KMS-11 (cell line): ENCODE results near the gene PRUNE2.

Experiments
- H2AFZ ChIP-seq: fragments of 200-600 bp; sonication (generic); 2 replicates; pipeline ENCODE4 v1.6.1; 2016; ENCODE audit warnings: antibody characterized with exemption, mixed run types, low read depth
- H3K27ac ChIP-seq: fragments of 200-600 bp; sonication (generic); 2 replicates; pipeline ENCODE4 v1.6.1; 2016; ENCODE audit warnings: mild to moderate bottlenecking, mixed run types
- H3K27me3 ChIP-seq: fragments of 200-600 bp; sonication (generic); 2 replicates; pipeline ENCODE4 v1.6.1; 2017; ENCODE audit warnings: mild to moderate bottlenecking, low read depth, mixed run types, moderate library complexity; ENCODE audit not compliant: insufficient read depth
- H3K36me3 ChIP-seq: fragments of 200-600 bp; sonication (generic); 2 replicates; pipeline ENCODE4 v1.6.1; 2017; ENCODE audit warnings: mild to moderate bottlenecking, mixed run types; ENCODE audit not compliant: insufficient read depth
- H3K4me1 ChIP-seq: fragments of 200-600 bp; sonication (generic); 2 replicates; pipeline ENCODE4 v1.6.1; 2016; ENCODE audit warnings: mild to moderate bottlenecking, low read depth, mixed run types; ENCODE audit not compliant: poor library complexity, severe bottlenecking
- H3K4me2 ChIP-seq: fragments of 200-600 bp; sonication (generic); 2 replicates; pipeline ENCODE4 v1.7.0; 2016; ENCODE audit warnings: mild to moderate bottlenecking, mixed run types
- H3K4me3 ChIP-seq: fragments of 200-600 bp; sonication (generic); IDR thresholded peaks from 2 replicates; pipeline ENCODE4 v1.6.1; 2017; ENCODE audit warnings: low read depth, low read length, mixed read lengths; ENCODE audit not compliant: insufficient read depth
- H3K79me2 ChIP-seq: fragments of 200-600 bp; sonication (generic); 2 replicates; pipeline ENCODE4 v1.6.1; 2016; ENCODE audit warnings: low read depth, mixed run types; ENCODE audit not compliant: insufficient read depth
- H3K9ac ChIP-seq: fragments of 200-600 bp; sonication (generic); 2 replicates; pipeline ENCODE4 v1.6.1; 2016; ENCODE audit warnings: mild to moderate bottlenecking, mixed run types
- H4K20me1 ChIP-seq: fragments of 200-600 bp; sonication (generic); 2 replicates; pipeline ENCODE4 v1.6.1; 2016; ENCODE audit warnings: mild to moderate bottlenecking, mixed run types; ENCODE audit not compliant: insufficient read depth
- TF ChIP-seq, protein P1 (sequence below): fragments of 200-600 bp; sonication (generic); conservative IDR thresholded peaks from 2 replicates; pipeline ENCODE4 v1.6.1; 2017; ENCODE audit warnings: low read depth, mild to moderate bottlenecking, antibody characterized with exemption, low read length, moderate library complexity, mixed read lengths

Gene PRUNE2

DNA sequence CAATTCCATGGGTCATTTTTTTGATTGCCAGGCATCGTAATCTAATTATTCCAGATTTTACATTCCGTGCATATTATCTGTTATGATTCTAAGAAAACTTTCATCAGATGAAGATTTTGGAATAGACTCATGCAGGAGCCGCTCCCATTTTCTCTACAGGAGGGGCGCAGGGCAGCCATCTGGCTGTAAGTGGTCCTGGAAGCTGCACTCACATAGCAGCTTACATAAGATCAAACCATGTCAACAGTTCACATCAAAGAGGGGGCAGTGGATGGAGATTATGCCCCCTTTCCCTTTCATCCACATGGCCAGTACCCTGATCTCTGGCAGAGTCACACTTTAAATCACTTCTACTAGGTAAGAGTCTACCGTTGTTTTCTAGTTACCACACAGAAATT, 214.9 kb downstream of the PRUNE2 start:
- H3K4me3 ChIP-seq: no peak overlapping the region
- no peak overlapping the region for H3K9ac ChIP-seq
- no peaks in the 10 kb centered on the region for H3K36me3 ChIP-seq
- TF ChIP-seq, protein P1, sequence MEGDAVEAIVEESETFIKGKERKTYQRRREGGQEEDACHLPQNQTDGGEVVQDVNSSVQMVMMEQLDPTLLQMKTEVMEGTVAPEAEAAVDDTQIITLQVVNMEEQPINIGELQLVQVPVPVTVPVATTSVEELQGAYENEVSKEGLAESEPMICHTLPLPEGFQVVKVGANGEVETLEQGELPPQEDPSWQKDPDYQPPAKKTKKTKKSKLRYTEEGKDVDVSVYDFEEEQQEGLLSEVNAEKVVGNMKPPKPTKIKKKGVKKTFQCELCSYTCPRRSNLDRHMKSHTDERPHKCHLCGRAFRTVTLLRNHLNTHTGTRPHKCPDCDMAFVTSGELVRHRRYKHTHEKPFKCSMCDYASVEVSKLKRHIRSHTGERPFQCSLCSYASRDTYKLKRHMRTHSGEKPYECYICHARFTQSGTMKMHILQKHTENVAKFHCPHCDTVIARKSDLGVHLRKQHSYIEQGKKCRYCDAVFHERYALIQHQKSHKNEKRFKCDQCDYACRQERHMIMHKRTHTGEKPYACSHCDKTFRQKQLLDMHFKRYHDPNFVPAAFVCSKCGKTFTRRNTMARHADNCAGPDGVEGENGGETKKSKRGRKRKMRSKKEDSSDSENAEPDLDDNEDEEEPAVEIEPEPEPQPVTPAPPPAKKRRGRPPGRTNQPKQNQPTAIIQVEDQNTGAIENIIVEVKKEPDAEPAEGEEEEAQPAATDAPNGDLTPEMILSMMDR: no peak
- no peaks in the 10 kb centered on the region for H3K4me1 ChIP-seq
- no peak overlapping the region for H2AFZ ChIP-seq
- no peak overlapping the region for H3K4me2 ChIP-seq
- H3K79me2 ChIP-seq: no peaks in the 10 kb centered on the region
- no peaks in the 10 kb centered on the region for H3K27me3 ChIP-seq
- no peak overlapping the region for H3K27ac ChIP-seq
- no peaks in the 10 kb centered on the region for H4K20me1 ChIP-seq

DNA sequence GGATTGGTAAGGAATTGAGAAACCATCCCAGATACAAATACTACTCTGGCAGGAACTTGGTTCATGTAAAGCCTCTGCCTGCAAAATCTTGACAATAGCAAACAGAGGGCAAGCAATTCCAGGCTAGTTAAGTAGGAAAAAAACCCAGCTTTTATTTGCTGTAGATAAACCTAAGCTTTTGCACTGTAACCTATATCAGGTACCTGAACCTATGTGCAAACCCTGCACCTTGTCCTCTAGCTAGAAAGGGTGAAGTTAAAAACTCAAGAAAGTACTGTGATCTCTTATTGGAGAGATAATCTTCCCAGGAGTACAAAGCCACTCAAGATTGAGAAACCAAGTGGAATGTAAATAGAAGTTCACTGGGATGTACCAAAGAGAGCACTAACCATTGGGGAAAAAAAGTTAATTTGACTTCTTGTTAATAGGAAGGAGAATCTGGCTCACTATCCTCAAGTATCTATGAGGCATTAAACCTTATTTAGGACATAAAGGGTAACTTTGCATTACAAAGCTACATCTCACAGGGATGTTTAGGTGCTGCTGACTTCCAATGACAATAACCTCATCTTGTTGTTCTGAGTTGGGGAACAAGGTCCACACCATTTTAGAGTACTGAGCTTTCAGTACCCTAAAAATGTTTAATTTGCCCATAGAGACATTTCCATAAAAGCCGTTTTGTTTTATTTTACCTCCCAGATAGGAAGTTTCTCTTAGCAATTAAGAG, 215.5 kb downstream of the PRUNE2 start:
- Histone ChIP-seq H3K27ac (no peak overlapping the region), H3K36me3 (no peaks in the 10 kb centered on the region), H3K79me2 (no peaks in the 10 kb centered on the region), H3K9ac (no peak overlapping the region), H3K4me1 (no peaks in the 10 kb centered on the region), H4K20me1 (no peaks in the 10 kb centered on the region), H3K27me3 (no peaks in the 10 kb centered on the region), H3K4me2 (no peak overlapping the region), H2AFZ (no peak overlapping the region), H3K4me3 (no peak overlapping the region)
- TF ChIP-seq, protein P1: no peak

DNA sequence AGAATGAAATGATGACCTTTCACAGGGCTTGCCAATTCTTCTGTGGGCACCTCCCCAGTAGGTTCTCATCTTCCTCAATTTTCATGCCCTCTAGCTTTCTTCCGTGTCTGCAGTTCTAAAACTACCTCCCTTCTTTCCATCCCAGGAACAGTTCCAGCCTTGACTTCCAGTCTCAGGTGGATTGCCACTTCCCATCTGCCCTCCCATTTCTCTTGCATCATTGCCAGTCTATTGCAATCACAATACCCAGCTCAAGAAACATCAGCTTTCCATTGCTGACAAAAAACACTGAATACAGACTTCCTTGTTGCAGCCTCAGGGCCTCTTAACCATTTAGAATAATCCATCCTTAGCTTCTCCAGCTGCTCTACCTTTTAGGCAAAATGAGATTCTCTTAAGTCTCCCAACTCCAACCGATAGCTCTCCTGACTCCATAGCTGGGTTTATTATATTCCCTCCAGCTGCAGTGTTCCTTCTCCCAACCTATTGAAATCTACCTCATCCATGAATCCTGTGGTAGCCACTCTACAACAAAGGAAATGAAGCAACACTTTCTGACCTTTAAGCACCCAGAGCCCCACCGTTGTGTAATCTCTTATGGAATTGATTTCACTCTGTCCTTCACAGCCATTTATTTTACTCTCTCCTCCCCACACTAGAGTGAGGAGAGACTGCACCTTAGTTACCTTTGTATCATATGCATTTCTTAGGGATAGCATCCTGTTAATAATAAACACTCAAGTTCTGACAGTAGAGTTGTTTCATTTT, 217.3 kb downstream of the PRUNE2 start:
- Histone ChIP-seq H3K9ac (no peak overlapping the region), H3K79me2 (no peaks in the 10 kb centered on the region), H3K27me3 (no peaks in the 10 kb centered on the region), H3K4me3 (no peak overlapping the region), H3K4me2 (no peak overlapping the region), H2AFZ (no peak overlapping the region), H3K27ac (no peak overlapping the region), H3K4me1 (no peaks in the 10 kb centered on the region), H4K20me1 (no peaks in the 10 kb centered on the region), H3K36me3 (no peaks in the 10 kb centered on the region)
- TF ChIP-seq, protein P1: no peak

- Histone ChIP-seq H3K9ac (no peak overlapping the region), H3K4me2 (no peak overlapping the region)
These were observed 218.0 kb downstream of the PRUNE2 start for GRCh38 chr9:76687861-76688391.

More at GRCh38 chr9:76687861-76688391, 218.0 kb downstream of the PRUNE2 start:
- Histone ChIP-seq H3K27ac (no peak overlapping the region), H3K79me2 (no peaks in the 10 kb centered on the region), H3K36me3 (no peaks in the 10 kb centered on the region), H3K4me3 (no peak overlapping the region), H4K20me1 (no peaks in the 10 kb centered on the region), H3K4me1 (no peaks in the 10 kb centered on the region), H3K27me3 (no peaks in the 10 kb centered on the region), H2AFZ (no peak overlapping the region)
- TF ChIP-seq, protein P1: no peak
